K562 (cell line): ENCODE data around the gene IPP. TPM values are rescaled to one million over a fixed set of nuclear protein-coding genes. Genes with fewer than 3 reads are reported as not detected.
A peak's percentile ranks its signal among the peaks of the same experiment; 100 is the strongest.
"Not testable (repeated sequence)": the region's sequence is repeated elsewhere in the genome, so short reads cannot be mapped to it uniquely, and the experiment has no call there.

ENCODE experiments used
- ATAC-seq: fragments of 200-7000 bp; cut with Tn5 transposase; 3 replicates; pipeline ENCODE4 v1.9.1; 2020; ENCODE audit warnings: moderate library complexity
- BruUV-seq: library from RNA; stranded (reverse); fragments of 400-500 nt; replicated peaks from 2 replicates; lab custom pipeline; 2021; lab: Mats Ljungman, UMichigan
- CTCF ChIA-PET: fragments of 300-600 bp; formaldehyde crosslinking; extraction: SDS; loops from one replicate; lab custom pipeline; 2021; ENCODE audit warnings: low intra/inter-chr PET ratio; lab: Yijun Ruan, JAX
- POLR2A ChIA-PET: fragments of 300-600, 350-650 bp; sonication (Branson Sonifier 250); formaldehyde crosslinking; extraction: SDS; loops from one replicate; lab custom pipeline; 2021; ENCODE audit warnings: antibody characterized with exemption, inconsistent platforms; lab: Yijun Ruan, JAX
- DNase-seq, 4 experiments: peaks; one replicate each; pipeline versions ENCODE4 v3.0.0 to v3.0.0-alpha.2; 2011 to 2018; ENCODE audit warnings: low spot score in 3 of 4, mixed read lengths in 3 of 4; ENCODE audit errors: extremely low read depth in 1 of 4
- FAIRE-seq: peaks from 2 replicates; lab custom pipeline; 2011; peaks lifted over from hg19 to GRCh38; lab: Jason Lieb, UNC
- H2AFZ ChIP-seq: 2 replicates; pipeline ENCODE4 v1.6.0; 2011; ENCODE audit warnings: low read depth, low read length, control low read depth, inconsistent platforms
- H3K27ac ChIP-seq: fragments of 200-600 bp; 3 replicates; pipeline ENCODE4 v1.8.0; 2011; ENCODE audit warnings: low read depth, mild to moderate bottlenecking, control low read depth, inconsistent platforms, low read length, moderate library complexity, mixed read lengths; ENCODE audit errors: extremely low read depth
- H3K27me3 ChIP-seq, 2 experiments: fragments of 300-600 bp in 1 of 2; 2 replicates in 1 of 2; 3 replicates in 1 of 2; pipeline versions ENCODE4 v1.6.0 to v1.8.0; 2011; ENCODE audit warnings: inconsistent platforms in 2 of 2, low read length in 2 of 2, mild to moderate bottlenecking in 1 of 2, mixed read lengths in 1 of 2, moderate library complexity in 1 of 2; ENCODE audit not compliant: control insufficient read depth in 2 of 2, insufficient read depth in 2 of 2
- H3K36me3 ChIP-seq: fragments of 300-600 bp; 3 replicates; pipeline ENCODE4 v1.8.0; 2011; ENCODE audit warnings: mild to moderate bottlenecking, low read length, inconsistent platforms; ENCODE audit not compliant: control insufficient read depth, insufficient read depth
- H3K4me1 ChIP-seq, 2 experiments: fragments of 200-600 bp in 1 of 2; replicated peaks in 1 of 2; 2 replicates in 1 of 2; 3 replicates in 1 of 2; pipeline versions ENCODE4 v1.5.1 to v1.8.0; 2011; ENCODE audit warnings: inconsistent platforms in 2 of 2, low read length in 2 of 2, mild to moderate bottlenecking in 1 of 2, mixed read lengths in 1 of 2, moderate library complexity in 1 of 2; ENCODE audit not compliant: control insufficient read depth in 2 of 2, insufficient read depth in 2 of 2
- H3K4me2 ChIP-seq: 2 replicates; pipeline ENCODE4 v1.6.1; 2011; ENCODE audit warnings: low read length, control low read depth, inconsistent platforms, mixed read lengths; ENCODE audit not compliant: insufficient read depth
- H3K4me3 ChIP-seq: fragments of 200-600 bp; sonication (generic), shearing (Covaris generic); 2 replicates; pipeline ENCODE4 v1.5.1; 2016; ENCODE audit warnings: control low read depth, inconsistent platforms
- H3K79me2 ChIP-seq: fragments of 200-600 bp; 3 replicates; pipeline ENCODE4 v1.8.0; 2011; ENCODE audit warnings: low read length, inconsistent platforms; ENCODE audit not compliant: control insufficient read depth, insufficient read depth
- H3K9ac ChIP-seq, 2 experiments: 2 replicates each; pipeline versions ENCODE4 v1.6.0 to v1.6.1; 2011; ENCODE audit warnings: low read depth in 2 of 2, low read length in 2 of 2, control low read depth in 1 of 2, inconsistent platforms in 1 of 2, mild to moderate bottlenecking in 1 of 2, mixed read lengths in 1 of 2; ENCODE audit not compliant: insufficient read depth in 1 of 2
- H3K9me1 ChIP-seq: one replicate; pipeline ENCODE4 v1.6.0; 2011; ENCODE audit warnings: inconsistent platforms, mild to moderate bottlenecking, low read length, moderate library complexity; ENCODE audit not compliant: control insufficient read depth, insufficient read depth
- H3K9me3 ChIP-seq: replicated peaks from 2 replicates; pipeline ENCODE4 v1.5.1; 2011; ENCODE audit warnings: low read depth, low read length, inconsistent platforms; ENCODE audit not compliant: control insufficient read depth, insufficient read depth
- H4K20me1 ChIP-seq: replicated peaks from 2 replicates; pipeline ENCODE4 v1.6.1; 2011; ENCODE audit warnings: low read length, inconsistent platforms, mixed read lengths; ENCODE audit not compliant: control insufficient read depth, insufficient read depth
- ARNT ChIP-seq, 2 experiments: fragments of 450-650 bp; IDR thresholded peaks; 2 replicates each; pipeline ENCODE4 v1.6.1; 2016; ENCODE audit warnings: mild to moderate bottlenecking in 1 of 2
- NFIC ChIP-seq: fragments of 450-650 bp; IDR thresholded peaks from 2 replicates; pipeline ENCODE4 v1.6.1; 2017; ENCODE audit warnings: mild to moderate bottlenecking, inconsistent platforms
- WGBS: fragments of 100-300 bp; shearing (Covaris generic); methylation state at CpG from one replicate; pipeline ENCODE4 v1.1.6; 2016; ENCODE audit warnings: low coverage, mixed read lengths; ENCODE audit not compliant: insufficient coverage; ENCODE audit errors: missing lambda C conversion rate; 5-methylcytosine and 5-hydroxymethylcytosine counted together
- in situ Hi-C: fragments of 300-500 bp; cut with MboI; formaldehyde crosslinking; loops from 4 replicates; pipeline ENCODE4 v1.15.0; 2018; ENCODE audit warnings: inconsistent platforms, mixed read lengths
- intact Hi-C: fragments of 100-400 bp; cut with micrococcal nuclease; formaldehyde crosslinking; loops from 2 replicates; pipeline ENCODE4 v1.14.2; 2022
- polyA plus RNA-seq, 8 experiments: library from polyadenylated mRNA; depleted of rRNA in 4 of 8; stranded (reverse) in 5 of 8; unstranded in 3 of 8; fragments of >200 nt; fragmentation: Nextera tagmentation in 2 of 8; fragmentation: Illumina TruSeq in 1 of 8; extraction: Ambion mirVana in 2 of 8; extraction: Trizol in 1 of 8; gene quantifications; 2 replicates each; pipeline versions ENCODE4 v1.2.1 to v1.2.3, GENCODE V29; 2011 to 2014; ENCODE audit warnings: inconsistent platforms in 1 of 8, missing spikeins in 1 of 8
- total RNA-seq, 7 experiments: library from RNA; depleted of rRNA in 6 of 7; stranded (reverse); fragments of >200 nt in 6 of 7; fragmentation: Illumina TruSeq in 2 of 7; extraction: Trizol in 2 of 7; gene quantifications; 2 replicates each; pipeline versions ENCODE4 v1.2.1 to v1.2.3, GENCODE V29; 2011 to 2021; ENCODE audit warnings: low replicate concordance in 1 of 7

Gene IPP
- total and polyA plus RNA-seq, 9 of the 15 experiments (the other 6 are each of a cell fraction or from before 2014, with no cell fraction given), result 6.9 to 15.1 (median 9.7) TPM

DNA sequence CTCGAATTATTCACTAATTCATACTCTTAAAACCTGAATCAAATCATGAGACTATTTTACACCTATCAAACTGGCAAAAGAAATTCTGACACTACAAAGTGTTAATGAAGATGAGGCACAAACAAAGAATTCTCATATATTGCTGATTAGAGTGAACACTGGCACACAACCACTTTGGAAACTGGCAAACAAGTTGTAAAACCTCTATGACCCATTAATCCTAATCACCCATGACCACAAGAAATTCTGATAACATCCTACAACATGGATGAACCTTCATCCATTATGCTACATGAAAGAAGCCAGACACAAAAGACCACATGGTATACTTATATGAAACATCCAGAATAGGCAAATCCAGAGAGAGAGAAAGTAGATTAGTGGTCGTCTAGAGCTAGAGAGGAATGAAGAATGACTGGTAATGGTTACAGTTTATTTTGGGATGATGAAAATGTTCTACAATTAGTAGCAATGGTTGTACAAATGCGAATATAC lies 72.7 kb downstream of the IPP start:
- in situ Hi-C loops (no loop called here), intact Hi-C loops (no loop called here)
- Histone ChIP-seq H3K4me3 (no peak overlapping the region), H2AFZ (no peak overlapping the region), H3K27me3 (no peaks in the 10 kb centered on the region), H3K9ac (no peak overlapping the region), H3K79me2 (peaks cover 96% of the 10 kb centered on the region), H3K27ac (no peak overlapping the region), H3K9me1 (peaks cover 3% of the 10 kb centered on the region), H3K36me3 (peaks cover 55% of the 10 kb centered on the region), H3K4me2 (no peak overlapping the region), H3K9me3 (no peaks in the 10 kb centered on the region), H4K20me1 (peaks cover 48% of the 10 kb centered on the region), H3K4me1 (peaks cover 5 to 17% of the 10 kb centered on the region in 2 experiments)
- ATAC-seq (no peak), DNase-seq (no peak), FAIRE-seq (no peak)
- no TSS peak for BruUV-seq
- WGBS, result 57% methylated on average over 3 of the region's 3 CpGs
- no peak for TF ChIP-seq NFIC
- TF ChIP-seq ARNT (IDR thresholded peaks at IDR 0.05), result 0 out of 4 replicates have a peak, but pooled peaks of 1 of the 2 experiments have one; percentile 31
- ChIA-PET CTCF (no interaction called here), POLR2A (interaction anchor here (1.2 to 8.9 kb wide), 4 partner anchors 9 to 32 kb away, joined by 3 to 95 read pairs (median 8); partner anchors contain the start of genes GPBP1L1 and TMEM69)

DNA sequence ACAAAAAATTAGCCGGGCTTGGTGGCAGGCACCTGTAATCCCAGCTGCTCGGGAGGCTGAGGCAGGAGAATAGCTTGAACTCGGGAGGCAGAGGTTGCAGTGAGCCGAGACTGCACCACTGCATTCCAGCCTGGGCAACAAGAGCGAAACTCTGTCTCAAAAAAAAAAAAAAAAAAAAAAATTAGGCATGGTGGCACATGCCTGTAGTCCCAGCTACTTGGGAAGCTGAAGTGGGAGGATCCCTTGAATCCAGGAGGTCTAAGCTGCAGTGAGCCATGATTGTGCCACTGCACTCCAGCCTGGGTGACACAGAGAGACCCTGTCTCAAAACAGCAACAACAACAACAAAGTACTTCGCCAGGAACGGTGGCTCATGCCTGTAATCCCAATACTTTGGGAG lies 73.9 kb downstream of the IPP start:
- H2AFZ ChIP-seq, H3K4me3 ChIP-seq, FAIRE-seq, BruUV-seq, DNase-seq, H3K4me2 ChIP-seq, H3K27ac ChIP-seq, ATAC-seq, in situ Hi-C loops, H3K9ac ChIP-seq, H3K9me3 ChIP-seq, intact Hi-C loops, H3K9me1 ChIP-seq, H3K27me3 ChIP-seq: not testable (repeated sequence)
- H4K20me1 ChIP-seq, result peaks cover 41% of the 10 kb centered on the region
- peaks cover 2 to 12% of the 10 kb centered on the region in 2 experiments for H3K4me1 ChIP-seq
- H3K36me3 ChIP-seq, result peaks cover 60% of the 10 kb centered on the region
- ChIA-PET POLR2A (interaction anchor here (0.6 to 8.9 kb wide), 2 partner anchors 10 to 388 kb away, joined by 5 to 95 read pairs; partner anchors contain the start of gene GPBP1L1), CTCF (interaction anchor here (0.5 kb wide), 1 partner anchor 503 kb away, joined by 3 read pairs; no protein-coding TSS in a partner anchor)
- 83% methylated on average over 3 of the region's 7 CpGs for WGBS
- H3K79me2 ChIP-seq, result peaks cover 96% of the 10 kb centered on the region
